WTC11 (cell line): ENCODE data around the gene RIMBP2. TPM values are rescaled to one million over a fixed set of nuclear protein-coding genes. Genes with fewer than 3 reads are reported as not detected.
"Not testable (repeated sequence)": the region's sequence is repeated elsewhere in the genome, so short reads cannot be mapped to it uniquely, and the experiment has no call there.

ENCODE experiments used
- ATAC-seq: fragments of 200-7000 bp; cut with Tn5 transposase; 2 replicates; pipeline ENCODE4 v1.10.0; 2021; ENCODE audit warnings: mild to moderate bottlenecking, moderate library complexity
- CTCF ChIA-PET: fragments of 300-600 bp; sonication (Branson Sonifier 250); formaldehyde crosslinking; loops from one replicate; lab custom pipeline; 2021; ENCODE audit warnings: antibody characterized with exemption; lab: Charles Lee
- POLR2A ChIA-PET: fragments of 350-600 bp; sonication (Branson Sonifier 250); formaldehyde crosslinking; loops from one replicate; lab custom pipeline; 2021; ENCODE audit warnings: antibody characterized with exemption; lab: Charles Lee
- DNase-seq: peaks from one replicate; pipeline ENCODE4 v3.0.0; 2021; ENCODE audit warnings: low spot score
- H3K27ac Mint-ChIP-seq: 2 replicates; pipeline ENCODE4 v1.8.0; 2021; ENCODE audit warnings: mixed read lengths
- H3K27me3 Mint-ChIP-seq: 2 replicates; pipeline ENCODE4 v1.8.0; 2021; ENCODE audit warnings: low read depth, mild to moderate bottlenecking, moderate library complexity, mixed read lengths
- H3K36me3 Mint-ChIP-seq: 2 replicates; pipeline ENCODE4 v1.8.0; 2021; ENCODE audit warnings: mixed read lengths
- H3K4me1 Mint-ChIP-seq: 2 replicates; pipeline ENCODE4 v1.8.0; 2022; ENCODE audit warnings: mixed read lengths
- H3K4me3 Mint-ChIP-seq: 2 replicates; pipeline ENCODE4 v1.8.0; 2021; ENCODE audit warnings: mild to moderate bottlenecking, moderate library complexity, mixed read lengths
- H3K9me3 Mint-ChIP-seq: 2 replicates; pipeline ENCODE4 v1.8.0; 2021; ENCODE audit warnings: mixed read lengths
- ATF1 ChIP-seq: sonication (generic); formaldehyde crosslinking; IDR thresholded peaks from 2 replicates; pipeline ENCODE4 v1.8.1; 2023; ENCODE audit warnings: mild to moderate bottlenecking, moderate library complexity, missing genetic modification reagents
- CREB1 ChIP-seq: sonication (generic); formaldehyde crosslinking; IDR thresholded peaks from 2 replicates; pipeline ENCODE4 v1.8.0; 2023; ENCODE audit warnings: mild to moderate bottlenecking, missing genetic modification reagents
- ESRRA ChIP-seq: sonication (generic); formaldehyde crosslinking; IDR thresholded peaks from 2 replicates; pipeline ENCODE4 v1.8.1; 2022; ENCODE audit warnings: mild to moderate bottlenecking, missing genetic modification reagents, borderline replicate concordance
- FOXJ3 ChIP-seq: sonication (generic); formaldehyde crosslinking; IDR thresholded peaks from 2 replicates; pipeline ENCODE4 v1.9.0; 2021; ENCODE audit warnings: missing genetic modification reagents, mild to moderate bottlenecking, borderline replicate concordance
- FOXP1 ChIP-seq: sonication (generic); formaldehyde crosslinking; IDR thresholded peaks from 2 replicates; pipeline ENCODE4 v1.8.0; 2022; ENCODE audit warnings: missing genetic modification reagents, mild to moderate bottlenecking, moderate library complexity, borderline replicate concordance
- IRF2 ChIP-seq: sonication (generic); formaldehyde crosslinking; IDR thresholded peaks from 2 replicates; pipeline ENCODE4 v1.8.0; 2022; ENCODE audit warnings: low read depth, missing genetic modification reagents, borderline replicate concordance
- MYBL2 ChIP-seq: sonication (generic); formaldehyde crosslinking; IDR thresholded peaks from 2 replicates; pipeline ENCODE4 v1.8.1; 2023; ENCODE audit warnings: mild to moderate bottlenecking, moderate library complexity, missing genetic modification reagents
- NR2C2 ChIP-seq: sonication (generic); formaldehyde crosslinking; IDR thresholded peaks from 2 replicates; pipeline ENCODE4 v1.8.0; 2022; ENCODE audit warnings: mild to moderate bottlenecking, missing genetic modification reagents
- SOX15 ChIP-seq: fragments of 250-450 bp; sonication (Bioruptor Pico); IDR thresholded peaks from 2 replicates; pipeline ENCODE4 v1.9.0; 2021; ENCODE audit warnings: mild to moderate bottlenecking
- TP53 ChIP-seq: sonication (generic); formaldehyde crosslinking; IDR thresholded peaks from 2 replicates; pipeline ENCODE4 v1.8.1; 2023; ENCODE audit warnings: mild to moderate bottlenecking, missing genetic modification reagents
- ZNF219 ChIP-seq: sonication (generic); formaldehyde crosslinking; IDR thresholded peaks from 2 replicates; pipeline ENCODE4 v1.8.0; 2023; ENCODE audit warnings: missing genetic modification reagents, mild to moderate bottlenecking, borderline replicate concordance
- ZNF671 ChIP-seq: fragments of 250-450 bp; sonication (Bioruptor Pico); IDR thresholded peaks from 2 replicates; pipeline ENCODE4 v1.8.0; 2021; ENCODE audit warnings: mild to moderate bottlenecking
- total RNA-seq: library from RNA; stranded (reverse); gene quantifications from 3 replicates; pipeline ENCODE4 v1.2.3, GENCODE V29; 2021
- TF ChIP-seq, protein P1 (sequence below): sonication (generic); formaldehyde crosslinking; IDR thresholded peaks from 2 replicates; pipeline ENCODE4 v1.8.1; 2023; ENCODE audit warnings: mild to moderate bottlenecking, missing genetic modification reagents, moderate library complexity
- TF ChIP-seq, protein P2 (sequence below): sonication (generic); formaldehyde crosslinking; IDR thresholded peaks from 2 replicates; pipeline ENCODE4 v1.8.1; 2022; ENCODE audit warnings: low read depth, mild to moderate bottlenecking, moderate library complexity, missing genetic modification reagents, borderline replicate concordance
- TF ChIP-seq, protein P3 (sequence below): sonication (generic); formaldehyde crosslinking; IDR thresholded peaks from 2 replicates; pipeline ENCODE4 v1.8.1; 2022; ENCODE audit warnings: mild to moderate bottlenecking, moderate library complexity, missing genetic modification reagents
- TF ChIP-seq, protein P4 (sequence below): sonication (generic); formaldehyde crosslinking; conservative IDR thresholded peaks from 2 replicates; pipeline ENCODE4 v1.8.1; 2022; ENCODE audit warnings: mild to moderate bottlenecking, missing genetic modification reagents
- TF ChIP-seq, protein P5 (sequence below): fragments of 250-450 bp; sonication (Bioruptor Pico); IDR thresholded peaks from 2 replicates; pipeline ENCODE4 v2.1.2; 2022; ENCODE audit warnings: mild to moderate bottlenecking, moderate library complexity
- TF ChIP-seq, protein P6 (sequence below): fragments of 250-450 bp; sonication (Bioruptor Pico); IDR thresholded peaks from 2 replicates; pipeline ENCODE4 v1.9.0; 2021; ENCODE audit warnings: mild to moderate bottlenecking

Gene RIMBP2
- total RNA-seq, 1 experiment from 2014 or later = 2.6 TPM

DNA sequence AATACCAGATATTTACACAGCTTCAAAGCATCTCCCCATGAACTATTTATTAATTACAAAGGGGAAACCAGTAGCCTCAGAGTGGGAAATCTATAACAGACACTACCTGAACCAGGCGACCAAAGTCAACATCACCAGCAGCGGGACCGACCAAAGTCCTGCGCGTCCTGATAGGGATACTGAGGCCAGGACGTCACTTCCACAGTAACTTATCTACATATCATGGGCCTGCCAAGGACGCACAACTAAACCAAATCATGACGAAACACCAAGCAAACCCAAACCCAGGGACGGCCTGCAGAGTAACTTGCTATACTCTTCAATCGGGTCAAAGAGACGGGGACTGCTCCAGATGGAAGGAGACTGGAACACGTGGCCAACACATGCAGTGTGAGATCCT lies 26.0 kb upstream of the RIMBP2 start:
- ChIA-PET CTCF (no interaction called here), POLR2A (no interaction called here)
- no peak overlapping the region for H3K27ac Mint-ChIP-seq
- ATAC-seq = no peak
- TF ChIP-seq ZNF219 (CRISPR knock-in tag) (no peak), CREB1 (CRISPR knock-in tag) (no peak)
- TF ChIP-seq, protein P1, sequence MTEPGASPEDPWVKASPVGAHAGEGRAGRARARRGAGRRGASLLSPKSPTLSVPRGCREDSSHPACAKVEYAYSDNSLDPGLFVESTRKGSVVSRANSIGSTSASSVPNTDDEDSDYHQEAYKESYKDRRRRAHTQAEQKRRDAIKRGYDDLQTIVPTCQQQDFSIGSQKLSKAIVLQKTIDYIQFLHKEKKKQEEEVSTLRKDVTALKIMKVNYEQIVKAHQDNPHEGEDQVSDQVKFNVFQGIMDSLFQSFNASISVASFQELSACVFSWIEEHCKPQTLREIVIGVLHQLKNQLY = no peak
- TF ChIP-seq, protein P2, sequence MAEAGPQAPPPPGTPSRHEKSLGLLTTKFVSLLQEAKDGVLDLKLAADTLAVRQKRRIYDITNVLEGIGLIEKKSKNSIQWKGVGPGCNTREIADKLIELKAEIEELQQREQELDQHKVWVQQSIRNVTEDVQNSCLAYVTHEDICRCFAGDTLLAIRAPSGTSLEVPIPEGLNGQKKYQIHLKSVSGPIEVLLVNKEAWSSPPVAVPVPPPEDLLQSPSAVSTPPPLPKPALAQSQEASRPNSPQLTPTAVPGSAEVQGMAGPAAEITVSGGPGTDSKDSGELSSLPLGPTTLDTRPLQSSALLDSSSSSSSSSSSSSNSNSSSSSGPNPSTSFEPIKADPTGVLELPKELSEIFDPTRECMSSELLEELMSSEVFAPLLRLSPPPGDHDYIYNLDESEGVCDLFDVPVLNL = no peak
- no peaks in the 10 kb centered on the region for H3K36me3 Mint-ChIP-seq
- H3K9me3 Mint-ChIP-seq = peaks cover 29% of the 10 kb centered on the region
- no peaks in the 10 kb centered on the region for H3K4me1 Mint-ChIP-seq
- H3K27me3 Mint-ChIP-seq = no peaks in the 10 kb centered on the region; the same call in none of the 2 replicates
- no peak for DNase-seq
- no peak overlapping the region for H3K4me3 Mint-ChIP-seq

DNA sequence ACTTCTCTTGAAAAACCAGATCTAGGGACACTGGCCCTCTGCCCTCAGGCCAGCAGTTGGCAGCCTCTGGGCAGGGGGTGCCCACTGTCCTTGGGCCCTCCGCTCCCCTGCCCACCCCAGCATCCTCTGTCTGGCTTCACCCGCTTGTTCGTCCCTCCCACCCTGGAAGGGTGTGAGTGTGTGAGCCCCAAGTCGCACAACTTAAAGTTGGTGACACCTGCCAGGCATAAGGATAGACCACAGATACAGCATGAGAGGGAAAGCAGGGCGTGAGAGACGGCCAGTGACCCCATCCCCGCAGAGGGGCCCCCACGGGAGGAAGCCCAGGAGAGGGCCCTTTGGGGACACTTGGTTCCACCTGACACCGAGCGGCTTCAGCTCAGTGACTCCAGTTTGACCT lies 23.5 kb upstream of the RIMBP2 start:
- Mint-ChIP-seq H3K36me3 (no peaks in the 10 kb centered on the region), H3K27me3 (no peaks in the 10 kb centered on the region; the same call in none of the 2 replicates), H3K27ac (no peak overlapping the region), H3K9me3 (peaks cover 29% of the 10 kb centered on the region), H3K4me3 (no peak overlapping the region), H3K4me1 (no peaks in the 10 kb centered on the region)
- ChIA-PET CTCF (no interaction called here), POLR2A (no interaction called here)
- DNase-seq = no peak
- no peak for ATAC-seq
- TF ChIP-seq ZNF671 (no peak), ESRRA (no peak), SOX15 (no peak), ATF1 (no peak), NR2C2 (CRISPR knock-in tag) (no peak), FOXJ3 (CRISPR knock-in tag) (no peak), FOXP1 (no peak), TP53 (CRISPR knock-in tag) (no peak), MYBL2 (no peak), IRF2 (CRISPR knock-in tag) (no peak)
- TF ChIP-seq, protein P3, sequence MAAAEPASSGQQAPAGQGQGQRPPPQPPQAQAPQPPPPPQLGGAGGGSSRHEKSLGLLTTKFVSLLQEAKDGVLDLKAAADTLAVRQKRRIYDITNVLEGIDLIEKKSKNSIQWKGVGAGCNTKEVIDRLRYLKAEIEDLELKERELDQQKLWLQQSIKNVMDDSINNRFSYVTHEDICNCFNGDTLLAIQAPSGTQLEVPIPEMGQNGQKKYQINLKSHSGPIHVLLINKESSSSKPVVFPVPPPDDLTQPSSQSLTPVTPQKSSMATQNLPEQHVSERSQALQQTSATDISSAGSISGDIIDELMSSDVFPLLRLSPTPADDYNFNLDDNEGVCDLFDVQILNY (CRISPR knock-in tag) = no peak
- TF ChIP-seq, protein P4, sequence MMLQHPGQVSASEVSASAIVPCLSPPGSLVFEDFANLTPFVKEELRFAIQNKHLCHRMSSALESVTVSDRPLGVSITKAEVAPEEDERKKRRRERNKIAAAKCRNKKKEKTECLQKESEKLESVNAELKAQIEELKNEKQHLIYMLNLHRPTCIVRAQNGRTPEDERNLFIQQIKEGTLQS (CRISPR knock-in tag) = no peak
- TF ChIP-seq, protein P5, sequence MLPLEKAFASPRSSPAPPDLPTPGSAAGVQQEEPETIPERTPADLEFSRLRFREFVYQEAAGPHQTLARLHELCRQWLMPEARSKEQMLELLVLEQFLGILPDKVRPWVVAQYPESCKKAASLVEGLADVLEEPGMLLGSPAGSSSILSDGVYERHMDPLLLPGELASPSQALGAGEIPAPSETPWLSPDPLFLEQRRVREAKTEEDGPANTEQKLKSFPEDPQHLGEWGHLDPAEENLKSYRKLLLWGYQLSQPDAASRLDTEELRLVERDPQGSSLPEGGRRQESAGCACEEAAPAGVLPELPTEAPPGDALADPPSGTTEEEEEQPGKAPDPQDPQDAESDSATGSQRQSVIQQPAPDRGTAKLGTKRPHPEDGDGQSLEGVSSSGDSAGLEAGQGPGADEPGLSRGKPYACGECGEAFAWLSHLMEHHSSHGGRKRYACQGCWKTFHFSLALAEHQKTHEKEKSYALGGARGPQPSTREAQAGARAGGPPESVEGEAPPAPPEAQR (CRISPR knock-in tag) = no peak
- TF ChIP-seq, protein P6, sequence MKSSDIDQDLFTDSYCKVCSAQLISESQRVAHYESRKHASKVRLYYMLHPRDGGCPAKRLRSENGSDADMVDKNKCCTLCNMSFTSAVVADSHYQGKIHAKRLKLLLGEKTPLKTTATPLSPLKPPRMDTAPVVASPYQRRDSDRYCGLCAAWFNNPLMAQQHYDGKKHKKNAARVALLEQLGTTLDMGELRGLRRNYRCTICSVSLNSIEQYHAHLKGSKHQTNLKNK (CRISPR knock-in tag) = no peak

DNA sequence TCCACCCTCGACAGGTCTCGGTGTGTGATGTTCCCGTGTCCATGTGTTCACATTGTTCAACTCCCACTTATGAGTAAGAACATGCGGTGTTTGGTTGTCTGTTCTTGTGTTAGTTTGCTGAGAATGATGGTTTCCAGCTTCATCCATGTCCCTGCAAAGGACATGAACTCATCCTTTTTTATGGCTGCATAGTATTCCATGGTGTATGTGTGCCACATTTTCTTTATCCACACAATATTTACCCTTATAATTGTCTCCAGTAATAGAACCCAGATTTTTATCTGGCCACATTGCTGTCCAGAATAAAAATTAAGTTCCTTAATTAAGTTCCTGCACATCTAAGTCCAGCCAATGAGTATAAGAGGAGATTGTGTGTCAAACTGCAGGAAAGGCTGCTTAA lies 22.3 kb upstream of the RIMBP2 start:
- H3K4me3 Mint-ChIP-seq, H3K27me3 Mint-ChIP-seq, H3K27ac Mint-ChIP-seq, H3K4me1 Mint-ChIP-seq, H3K36me3 Mint-ChIP-seq, POLR2A ChIA-PET, DNase-seq, ATAC-seq: not testable (repeated sequence)
- CTCF ChIA-PET = interaction anchor here (0.9 kb wide), 1 partner anchor 10 kb away, joined by 3 read pairs; no protein-coding TSS in a partner anchor
- H3K9me3 Mint-ChIP-seq = peaks cover 21% of the 10 kb centered on the region
